Naive B cell (primary cell): ENCODE data around the gene GTF2I. TPM values are rescaled to one million over a fixed set of nuclear protein-coding genes. Genes with fewer than 3 reads are reported as not detected.
A peak's percentile ranks its signal among the peaks of the same experiment; 100 is the strongest.
"Not testable (repeated sequence)": the region's sequence is repeated elsewhere in the genome, so short reads cannot be mapped to it uniquely, and the experiment has no call there.

Source experiments
- ATAC-seq, 2 donors: fragments of 150-1000 bp; cut with Tn5 transposase; 2 replicates each; pipeline ENCODE4 v1.10.0; 2021; ENCODE audit warnings: low read depth in 2 of 2, mild to moderate bottlenecking in 2 of 2, moderate library complexity in 2 of 2
- DNase-seq: peaks from one replicate; pipeline ENCODE4 v3.0.0; 2022
- H3K27ac Mint-ChIP-seq, 6 donors: one replicate each; pipeline ENCODE4 v1.8.0; 2020 to 2022; ENCODE audit warnings: mild to moderate bottlenecking in 6 of 6, mixed read lengths in 6 of 6, moderate library complexity in 5 of 6, inconsistent platforms in 2 of 6
- H3K27me3 Mint-ChIP-seq, 3 donors: one replicate each; pipeline ENCODE4 v1.8.0; 2021 to 2022; ENCODE audit warnings: mixed read lengths in 3 of 3, mild to moderate bottlenecking in 1 of 3
- H3K36me3 Mint-ChIP-seq, 2 donors: one replicate each; pipeline ENCODE4 v1.8.0; 2020 to 2022; ENCODE audit warnings: mixed read lengths in 2 of 2, inconsistent platforms in 1 of 2, mild to moderate bottlenecking in 1 of 2
- H3K4me1 Mint-ChIP-seq, 3 donors: one replicate each; pipeline ENCODE4 v1.8.0; 2020 to 2022; ENCODE audit warnings: mixed read lengths in 3 of 3, inconsistent platforms in 1 of 3, mild to moderate bottlenecking in 1 of 3, moderate library complexity in 1 of 3
- H3K4me3 Mint-ChIP-seq, 8 donors: one replicate each; pipeline ENCODE4 v1.8.0; 2020 to 2022; ENCODE audit warnings: mild to moderate bottlenecking in 8 of 8, mixed read lengths in 8 of 8, moderate library complexity in 8 of 8, inconsistent platforms in 2 of 8
- H3K9me3 Mint-ChIP-seq, 7 donors: one replicate each; pipeline ENCODE4 v1.8.0; 2020 to 2022; ENCODE audit warnings: mixed read lengths in 7 of 7, mild to moderate bottlenecking in 5 of 7, inconsistent platforms in 2 of 7, moderate library complexity in 1 of 7
- polyA plus RNA-seq, 6 donors: library from polyadenylated mRNA; unstranded; fragments of 300-500 nt; fragmentation: Illumina TruSeq; gene quantifications; one replicate each; pipeline ENCODE4 v1.2.3, GENCODE V29; 2021; ENCODE audit warnings: low read depth in 6 of 6

GTF2I gene
- polyA plus RNA-seq, 6 donors from 2014 or later: 40.8 to 110 (median 85.1) TPM

DNA sequence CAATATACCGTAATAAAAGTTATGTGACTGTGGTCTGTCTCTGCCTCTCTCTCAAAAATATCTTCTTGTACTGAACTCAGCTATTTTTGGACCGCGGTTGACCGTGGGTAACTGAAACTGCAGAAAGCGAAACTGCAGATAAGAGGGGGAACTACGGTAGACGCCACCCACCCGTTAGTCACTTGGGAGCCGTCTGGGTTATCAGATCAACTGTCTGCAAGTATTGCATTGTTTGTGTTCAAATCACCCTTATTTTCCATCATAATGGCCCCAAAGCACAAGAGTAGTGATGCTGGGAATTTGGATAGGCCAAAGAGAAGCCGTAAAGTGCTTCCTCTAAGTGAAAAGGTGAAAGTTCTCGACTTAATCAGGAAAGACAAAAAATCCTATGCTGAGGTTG, 7.5 kb upstream of the GTF2I start:
- peaks cover 23 to 57% (median 30%) of the 10 kb centered on the region in 3 donors for H3K4me1 Mint-ChIP-seq
- DNase-seq (peak; percentile 72), ATAC-seq (peak; percentile 99)
- not testable (repeated sequence) for H3K9me3 Mint-ChIP-seq, H3K36me3 Mint-ChIP-seq, H3K27me3 Mint-ChIP-seq
- peak overlapping the region; percentile 83 to 94 (median 90) for H3K4me3 Mint-ChIP-seq
- peak overlapping the region; percentile 87 to 98 (median 92) for H3K27ac Mint-ChIP-seq

DNA sequence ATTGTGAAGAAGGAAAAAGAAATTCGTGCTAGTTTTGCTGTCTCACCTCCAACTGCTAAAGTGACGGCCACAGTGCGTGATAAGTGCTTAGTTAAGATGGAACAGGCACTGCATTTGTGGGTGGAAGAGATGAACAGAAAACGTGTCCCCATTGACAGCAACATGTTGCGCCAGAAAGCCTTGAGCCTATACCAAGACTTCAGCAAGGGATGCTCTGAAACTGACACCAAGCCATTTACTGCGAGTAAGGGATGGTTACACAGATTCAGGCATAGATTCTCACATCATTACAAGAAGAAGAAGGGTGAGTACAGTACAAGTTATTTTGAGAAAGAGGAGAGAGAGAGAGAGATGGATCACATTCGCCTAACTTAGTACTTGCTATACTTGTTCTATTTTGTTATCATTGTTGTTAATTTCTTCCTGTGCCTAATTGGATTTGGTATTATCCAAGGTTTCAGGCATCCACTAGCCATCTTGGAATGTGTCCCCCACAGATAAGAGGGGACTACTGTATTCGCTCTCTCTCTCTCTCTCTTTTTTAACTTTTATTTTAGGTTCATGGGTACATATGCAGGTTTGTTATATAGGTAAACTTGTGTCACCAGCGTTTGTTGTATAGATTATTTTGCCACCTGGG, 6.9 kb upstream of the GTF2I start:
- not testable (repeated sequence) for H3K27me3 Mint-ChIP-seq, DNase-seq, H3K36me3 Mint-ChIP-seq, H3K9me3 Mint-ChIP-seq
- Mint-ChIP-seq H3K4me3 (peak overlapping the region; percentile 83 to 94 (median 90)), H3K4me1 (peaks cover 23 to 63% (median 35%) of the 10 kb centered on the region in 3 donors), H3K27ac (peak overlapping the region; percentile 87 to 98 (median 92))
- peak; percentile 34 to 41 for ATAC-seq

DNA sequence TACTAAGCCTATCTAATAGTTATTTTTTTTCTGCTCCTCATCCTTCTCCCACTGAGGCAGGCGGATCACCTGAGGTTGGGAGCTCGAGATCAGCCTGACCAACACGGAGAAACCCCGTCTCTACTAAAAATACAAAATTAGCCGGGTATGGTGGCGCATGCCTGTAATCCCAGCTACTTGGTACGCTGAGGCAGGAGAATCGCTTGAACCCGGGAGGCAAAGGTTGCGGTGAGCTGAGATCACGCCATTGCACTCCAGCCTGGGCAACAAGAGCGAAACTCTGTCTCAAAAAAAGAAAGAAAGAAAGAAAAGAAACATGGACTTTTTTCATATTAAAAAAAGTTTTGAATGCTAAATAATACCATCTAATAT, 6.4 kb upstream of the GTF2I start:
- ATAC-seq, H3K9me3 Mint-ChIP-seq, H3K27me3 Mint-ChIP-seq, H3K36me3 Mint-ChIP-seq, DNase-seq: not testable (repeated sequence)
- Mint-ChIP-seq H3K27ac (peak overlapping the region in 3 of 6 donors; percentile 10 to 92 (median 91)), H3K4me1 (peaks cover 28 to 65% (median 40%) of the 10 kb centered on the region in 3 donors), H3K4me3 (peak overlapping the region in 7 of 8 donors; percentile 15 to 94 (median 86))

DNA sequence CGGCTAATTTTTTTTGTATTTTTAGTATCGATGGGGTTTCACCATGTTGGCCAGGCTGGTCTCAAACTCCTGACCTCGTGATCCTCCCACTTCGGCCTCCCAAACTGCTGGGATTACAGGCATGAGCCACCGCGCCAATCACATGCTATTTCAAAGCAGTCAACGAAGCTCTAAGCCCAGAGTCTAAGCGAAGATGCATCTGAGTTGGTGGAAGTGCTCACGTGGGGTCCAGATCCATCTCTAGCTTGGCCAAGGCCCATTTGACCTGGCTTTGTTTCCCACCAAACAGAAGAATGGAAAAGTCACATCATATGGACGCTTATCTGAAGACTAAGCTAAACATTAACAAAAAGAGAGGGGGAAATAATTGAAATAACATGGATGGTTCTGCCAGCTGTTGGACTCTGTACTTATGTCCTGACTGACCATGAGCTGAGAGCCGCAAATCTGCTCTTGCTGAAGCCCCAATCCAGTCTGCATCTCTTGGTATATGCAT, 3.8 kb upstream of the GTF2I start:
- no peaks in the 10 kb centered on the region for H3K9me3 Mint-ChIP-seq
- DNase-seq (no peak), ATAC-seq (no peak)
- H3K27ac Mint-ChIP-seq: no peak overlapping the region
- peak overlapping the region in 2 of 8 donors; percentile 56 for H3K4me3 Mint-ChIP-seq
- H3K4me1 Mint-ChIP-seq: peaks cover 29 to 61% (median 41%) of the 10 kb centered on the region in 3 donors
- no peaks in the 10 kb centered on the region for H3K27me3 Mint-ChIP-seq
- H3K36me3 Mint-ChIP-seq: no peaks in the 10 kb centered on the region

DNA sequence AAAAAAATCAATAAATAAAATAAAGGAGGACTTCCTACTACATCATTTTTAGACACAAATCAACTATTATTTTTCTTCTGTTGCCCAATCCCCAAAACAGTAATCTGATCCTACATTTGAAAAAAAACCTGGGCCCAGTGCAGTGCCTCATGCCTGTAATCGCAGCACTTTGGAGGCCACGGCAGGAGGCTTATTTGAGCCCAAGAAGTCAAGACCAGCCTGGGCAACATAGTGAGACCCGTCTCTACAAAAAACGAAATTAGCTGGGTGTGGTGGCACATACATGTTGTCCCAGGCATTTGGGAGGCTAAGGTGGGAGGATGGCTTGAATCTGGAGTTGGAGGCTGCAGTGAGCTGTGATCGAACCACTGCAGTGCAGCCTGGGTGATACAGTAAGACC, 2.7 kb upstream of the GTF2I start:
- Mint-ChIP-seq H3K27ac (peak overlapping the region in 1 of 6 donors; percentile 49), H3K27me3 (no peaks in the 10 kb centered on the region), H3K4me3 (peak overlapping the region in 6 of 8 donors; percentile 85 to 97 (median 94)), H3K9me3 (no peaks in the 10 kb centered on the region), H3K36me3 (no peaks in the 10 kb centered on the region), H3K4me1 (peaks cover 24 to 61% (median 40%) of the 10 kb centered on the region in 3 donors)
- ATAC-seq: no peak
- no peak for DNase-seq

DNA sequence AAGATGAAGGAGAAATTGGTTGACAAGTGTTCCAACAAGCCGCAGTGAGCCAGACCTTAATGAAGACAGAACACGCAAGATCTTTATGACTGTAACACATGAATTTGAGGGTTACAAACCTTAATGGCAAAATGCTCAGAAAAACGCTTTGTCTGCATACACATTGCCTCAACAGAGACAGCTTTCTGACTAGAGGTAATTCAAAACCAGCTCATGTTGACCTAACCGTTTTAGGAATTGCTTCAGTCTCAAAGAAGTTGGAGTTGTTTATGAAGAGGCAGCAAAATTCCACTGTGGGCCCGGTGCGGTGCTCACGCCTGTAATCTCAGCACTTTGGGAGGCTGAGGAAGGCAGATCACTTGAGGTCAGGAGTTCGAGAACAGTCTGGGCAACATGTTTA, 2.2 kb upstream of the GTF2I start:
- Mint-ChIP-seq H3K4me1 (peaks cover 24 to 62% (median 41%) of the 10 kb centered on the region in 3 donors), H3K27ac (peak overlapping the region in 4 of 6 donors; percentile 57 to 78 (median 71)), H3K27me3 (no peaks in the 10 kb centered on the region), H3K9me3 (no peaks in the 10 kb centered on the region), H3K36me3 (no peaks in the 10 kb centered on the region), H3K4me3 (peak overlapping the region; percentile 77 to 97 (median 94))
- ATAC-seq (no peak), DNase-seq (no peak)

DNA sequence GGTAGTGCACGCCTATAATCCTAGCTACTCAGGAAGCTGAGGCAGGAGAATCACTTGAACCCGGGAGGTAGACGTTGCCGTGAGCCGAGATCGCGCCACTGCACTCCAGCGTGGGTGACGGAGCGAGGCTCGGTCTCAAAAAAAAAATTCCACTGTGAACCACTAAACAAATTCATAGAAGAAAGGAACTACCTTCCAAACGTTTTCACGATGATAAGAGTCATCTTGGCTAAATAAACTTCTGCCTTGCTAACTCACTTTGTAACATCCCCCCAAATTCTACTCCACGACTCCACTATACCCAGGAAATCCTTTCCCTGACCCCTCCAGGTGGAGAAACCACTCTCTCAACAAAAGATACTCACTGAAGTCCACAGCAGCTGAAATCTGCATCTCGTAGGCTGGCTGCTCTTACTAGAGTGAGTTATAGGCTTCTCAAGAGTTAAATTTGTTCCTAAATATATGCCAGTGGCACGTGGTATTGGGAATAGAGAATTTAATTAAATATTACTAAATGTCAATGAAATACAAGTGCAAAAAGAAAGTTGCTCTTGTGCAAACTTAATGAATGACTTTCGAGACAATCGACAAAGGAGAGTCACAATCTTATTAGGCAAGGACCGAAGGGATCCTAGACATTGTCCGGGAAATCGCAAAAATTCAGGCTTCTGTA, 1.6 kb upstream of the GTF2I start:
- Mint-ChIP-seq H3K27ac (peak overlapping the region; percentile 47 to 96 (median 75)), H3K4me1 (peaks cover 24 to 62% (median 41%) of the 10 kb centered on the region in 3 donors), H3K4me3 (peak overlapping the region; percentile 85 to 97 (median 94)), H3K36me3 (no peaks in the 10 kb centered on the region), H3K9me3 (no peaks in the 10 kb centered on the region), H3K27me3 (no peaks in the 10 kb centered on the region)
- no peak for DNase-seq
- ATAC-seq: no peak

DNA sequence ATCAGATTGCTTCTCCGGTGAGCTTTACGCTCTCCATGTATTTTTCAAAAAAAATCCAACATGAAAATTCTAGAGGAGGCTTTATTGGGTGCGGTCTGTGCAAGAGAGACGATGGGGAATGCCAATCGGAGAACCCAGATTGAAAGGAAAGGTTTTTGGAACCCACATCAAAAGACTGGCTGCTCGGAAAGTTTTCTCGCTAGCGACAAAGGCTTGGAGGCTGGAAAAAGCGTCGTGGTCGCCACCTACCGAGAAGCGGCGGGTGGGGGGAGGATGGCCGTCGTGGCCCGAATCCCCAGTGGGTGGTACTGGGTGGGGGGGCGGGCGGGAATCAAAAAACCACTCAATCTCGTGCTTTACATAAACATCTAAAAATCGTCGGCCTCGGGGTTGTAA, 1.1 kb upstream of the GTF2I start:
- Mint-ChIP-seq H3K36me3 (no peaks in the 10 kb centered on the region), H3K27ac (peak overlapping the region in 5 of 6 donors; percentile 47 to 96 (median 89)), H3K4me1 (peaks cover 28 to 62% (median 43%) of the 10 kb centered on the region in 3 donors), H3K27me3 (no peaks in the 10 kb centered on the region), H3K9me3 (no peaks in the 10 kb centered on the region), H3K4me3 (peak overlapping the region; percentile 85 to 97 (median 94))
- no peak for ATAC-seq
- no peak for DNase-seq

DNA sequence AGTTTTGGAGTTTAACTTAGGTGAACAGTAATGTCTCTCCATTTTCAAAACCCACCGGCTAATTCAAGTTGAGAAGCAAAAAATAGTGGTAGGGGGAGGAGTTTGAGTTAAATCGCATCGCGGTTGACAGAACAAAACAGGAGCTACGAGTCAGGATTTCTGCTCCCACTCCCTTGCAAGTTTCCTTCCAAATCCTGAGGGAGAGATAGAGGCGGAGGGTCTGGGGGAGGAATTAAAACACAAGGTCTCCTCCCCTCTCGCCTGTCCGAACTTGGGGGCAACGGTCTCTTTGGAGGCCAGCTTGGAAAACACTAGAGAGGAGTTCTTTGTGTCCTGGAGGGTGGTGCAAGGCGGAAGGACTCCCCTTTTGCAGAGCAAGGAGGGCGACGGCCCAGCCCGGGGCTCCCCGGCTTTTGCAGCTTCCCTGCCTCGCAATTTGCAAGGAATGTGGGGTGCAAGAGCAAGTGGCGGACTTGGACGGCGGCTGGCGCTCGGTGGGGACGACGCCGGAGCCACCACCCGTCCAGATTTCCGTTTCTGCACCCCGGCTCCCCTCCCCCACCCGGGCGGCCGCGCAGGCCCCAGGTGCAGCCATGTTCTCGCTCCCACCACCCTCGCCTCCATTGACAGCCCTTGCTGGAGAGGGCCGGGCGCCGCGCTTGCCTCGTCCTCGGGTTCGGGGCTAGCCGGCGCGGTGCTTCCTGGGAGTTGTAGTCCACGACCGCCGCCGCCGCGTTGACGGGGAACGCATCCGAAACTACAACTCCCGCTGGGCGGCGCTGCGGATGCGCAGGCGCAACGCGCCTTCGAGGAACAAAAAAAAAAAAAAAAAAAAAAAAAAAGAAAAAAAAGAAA, 454 bp upstream of the GTF2I start:
- H3K4me1 Mint-ChIP-seq: peaks cover 28 to 63% (median 44%) of the 10 kb centered on the region in 3 donors
- H3K9me3 Mint-ChIP-seq: no peaks in the 10 kb centered on the region
- peak overlapping the region; percentile 85 to 97 (median 94) for H3K4me3 Mint-ChIP-seq
- H3K36me3 Mint-ChIP-seq: no peaks in the 10 kb centered on the region
- peak; percentile 95 for DNase-seq
- peak; percentile 70 to 74 for ATAC-seq
- H3K27me3 Mint-ChIP-seq: no peaks in the 10 kb centered on the region
- H3K27ac Mint-ChIP-seq: peak overlapping the region; percentile 85 to 100 (median 94)

DNA sequence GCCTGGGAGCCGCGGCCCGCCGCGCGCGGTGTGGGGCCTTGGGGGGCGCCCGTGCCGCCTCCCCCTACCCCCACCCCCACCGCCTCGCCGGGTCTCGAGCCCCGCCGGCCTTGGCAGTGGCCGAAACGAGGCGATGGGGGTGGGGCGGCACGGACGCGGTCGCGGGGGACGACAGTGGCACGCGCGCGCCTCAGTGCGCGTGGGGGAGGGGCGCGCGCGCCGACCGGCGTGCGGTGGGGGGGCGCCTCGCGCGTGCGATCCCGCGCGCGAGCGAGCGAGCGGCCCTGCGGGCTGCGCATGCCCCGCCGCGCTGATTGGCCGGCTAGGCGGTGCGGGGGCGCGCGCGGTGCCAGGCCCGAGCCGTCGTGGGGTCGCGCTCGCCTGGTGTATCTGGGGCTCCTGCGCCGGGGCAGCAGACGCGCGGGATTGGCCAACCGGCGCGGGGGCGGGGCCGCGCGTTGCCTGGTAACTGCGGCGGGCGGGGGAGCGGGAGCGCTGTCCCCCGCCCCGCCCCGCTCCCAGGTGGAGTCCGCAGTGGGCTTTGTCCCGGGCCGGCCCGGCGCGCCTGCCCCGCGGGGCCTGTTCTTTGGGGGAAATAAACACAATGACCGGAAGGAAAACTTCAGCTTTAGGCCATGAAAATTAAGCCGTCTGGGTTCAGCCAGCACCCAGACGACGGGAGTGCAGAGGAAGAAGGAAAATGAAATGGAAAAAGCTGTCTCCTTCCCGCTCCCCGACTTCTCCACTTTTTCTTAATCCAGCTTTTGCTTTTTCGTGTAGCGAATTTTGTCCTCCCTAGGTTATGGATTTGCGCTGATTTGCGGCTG, 873 bp downstream of the GTF2I start:
- peak; percentile 80 for DNase-seq
- peak; percentile 36 to 40 for ATAC-seq
- Mint-ChIP-seq H3K27me3 (no peaks in the 10 kb centered on the region), H3K9me3 (no peaks in the 10 kb centered on the region), H3K4me3 (peak overlapping the region; percentile 85 to 97 (median 90)), H3K27ac (peak overlapping the region; percentile 93 to 99 (median 98)), H3K36me3 (no peaks in the 10 kb centered on the region), H3K4me1 (peaks cover 32 to 70% (median 54%) of the 10 kb centered on the region in 3 donors)

DNA sequence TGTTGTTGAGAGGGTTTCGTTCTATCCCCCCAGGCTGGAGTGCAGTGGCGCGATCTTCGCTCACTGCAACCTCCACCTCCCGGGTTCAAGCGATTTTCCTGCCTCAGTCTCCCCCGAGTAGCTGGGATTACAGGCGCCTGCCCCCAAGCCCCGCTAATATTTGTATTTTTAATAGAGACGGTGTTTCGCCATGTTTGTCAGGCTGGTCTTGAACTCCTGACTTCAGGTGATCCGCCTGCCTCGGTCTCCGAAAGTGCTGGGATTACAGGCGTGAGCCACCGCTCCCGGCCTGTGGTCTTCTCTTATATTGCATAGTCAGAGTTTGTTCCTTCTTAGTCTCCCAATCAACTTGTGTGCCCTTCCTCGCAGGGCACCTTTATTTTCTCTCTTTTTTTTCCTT, 2.7 kb downstream of the GTF2I start:
- Mint-ChIP-seq H3K4me3 (peak overlapping the region; percentile 83 to 95 (median 90)), H3K27ac (peak overlapping the region; percentile 93 to 99 (median 98)), H3K4me1 (peaks cover 41 to 76% (median 59%) of the 10 kb centered on the region in 3 donors)
- H3K27me3 Mint-ChIP-seq, DNase-seq, H3K36me3 Mint-ChIP-seq, H3K9me3 Mint-ChIP-seq: not testable (repeated sequence)
- peak in 1 of 2 donors; percentile 4 for ATAC-seq
